Aorta (tissue), 5 donors: Measurements from ENCODE around the gene TCF4. TPM values are rescaled to one million over a fixed set of nuclear protein-coding genes. Genes with fewer than 3 reads are reported as not detected.
A peak's percentile ranks its signal among the peaks of the same experiment; 100 is the strongest.

Experiments
- ATAC-seq: fragments of 200-7000 bp; cut with Tn5 transposase; one replicate; pipeline ENCODE4 v1.9.1; 2022; ENCODE audit warnings: moderate library complexity; ENCODE audit not compliant: low FRiP score
- DNase-seq, 2 donors: peaks; one replicate each; pipeline ENCODE4 v3.0.0-alpha.2; 2020
- H3K27ac ChIP-seq, 2 donors: one replicate each; pipeline ENCODE4 v1.5.1; 2013; ENCODE audit warnings: low read length in 2 of 2, mild to moderate bottlenecking in 2 of 2, moderate library complexity in 2 of 2, control low read depth in 1 of 2, inconsistent platforms in 1 of 2, low read depth in 1 of 2
- H3K27me3 ChIP-seq, 2 donors: one replicate each; pipeline ENCODE4 v1.6.1; 2013; ENCODE audit warnings: control low read depth in 1 of 2, low read length in 1 of 2, mild to moderate bottlenecking in 1 of 2, moderate library complexity in 1 of 2; ENCODE audit not compliant: insufficient read depth in 2 of 2, control insufficient read depth in 1 of 2
- H3K36me3 ChIP-seq, 2 donors: one replicate each; pipeline ENCODE4 v1.6.1; 2013; ENCODE audit warnings: control low read depth in 1 of 2, low read length in 1 of 2, mild to moderate bottlenecking in 1 of 2; ENCODE audit not compliant: insufficient read depth in 2 of 2, control insufficient read depth in 1 of 2
- H3K4me1 ChIP-seq, 2 donors: one replicate each; pipeline ENCODE4 v1.6.1; 2013; ENCODE audit warnings: low read length in 2 of 2, control low read depth in 1 of 2, mild to moderate bottlenecking in 1 of 2, moderate library complexity in 1 of 2; ENCODE audit not compliant: insufficient read depth in 2 of 2, control insufficient read depth in 1 of 2
- H3K4me3 ChIP-seq, 2 donors: one replicate each; pipeline ENCODE4 v1.5.1; 2013; ENCODE audit warnings: low read length in 2 of 2, control low read depth in 1 of 2, mild to moderate bottlenecking in 1 of 2
- H3K9me3 ChIP-seq: one replicate; pipeline ENCODE4 v1.6.1; 2013; ENCODE audit warnings: mild to moderate bottlenecking, low read length; ENCODE audit not compliant: control insufficient read depth
- WGBS, 2 donors: extraction: QIAGEN DNeasy Blood & Tissue Kit; methylation state at CpG; one replicate each; pipeline ENCODE4 v1.1.7; 2013; 5-methylcytosine and 5-hydroxymethylcytosine counted together
- intact Hi-C, 2 donors: fragments of 100-400 bp; cut with DNase I; formaldehyde crosslinking; loops; one replicate each; pipeline versions ENCODE4 v1.14.2 to v1.15.0; 2022
- polyA plus RNA-seq, 2 donors: library from polyadenylated mRNA; stranded (reverse); fragments of 200-250 nt; gene quantifications; one replicate each; pipeline ENCODE4 v1.2.3, GENCODE V29; 2013
- total RNA-seq, 2 donors: library from RNA; stranded (reverse); fragmentation: NEBNext Ultra II Directional; extraction: Animal tissue kit (Norgen Biotek cat#: 25700); gene quantifications; one replicate each; pipeline ENCODE4 v1.2.1, GENCODE V29; 2021
- donor health status: healthy with polysubstance abuse.
- donor health status: Bipolar disorder and iron deficiency.
- donor health status: DM: no; HTN: no; CAD: no.
- donor health status: DM: no; HTN: no; CAD: no.
- donor health status: DM: yes; HTN: yes; CAD: no.

TCF4 gene
- total and polyA plus RNA-seq, 4 donors, result 11.8 to 297 (median 75.0) TPM

DNA sequence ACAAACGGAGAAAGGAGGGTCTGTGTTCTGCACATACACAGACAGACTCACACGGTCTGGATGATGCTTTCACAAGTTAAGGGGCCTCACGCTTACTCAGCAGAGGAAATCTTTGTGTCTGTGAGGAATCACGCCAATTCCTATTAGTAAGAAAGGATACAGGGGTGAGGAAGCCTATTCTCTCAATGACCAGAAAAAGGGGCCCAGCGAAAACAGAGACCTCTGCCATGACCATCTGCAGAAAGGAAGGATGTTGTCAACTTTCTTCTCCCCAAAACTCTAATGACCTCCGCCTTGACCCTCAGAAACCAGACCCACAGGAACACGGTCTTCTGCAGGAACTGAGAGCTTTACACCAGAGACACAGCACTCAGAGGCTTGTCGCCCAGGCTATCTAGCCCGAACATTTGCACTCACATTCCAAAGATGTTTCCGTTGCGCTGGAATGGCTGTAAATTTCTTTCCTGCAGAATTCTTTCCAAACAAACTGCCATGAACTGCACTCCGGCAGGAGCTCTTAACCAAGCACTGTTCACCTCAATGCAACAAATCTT is 186.3 kb downstream of the TCF4 start:
- 2 to 5% methylated on average over 12 of the region's 12 CpGs for WGBS, 2 donors
- Histone ChIP-seq H3K4me1 (peaks cover 0 to 3% of the 10 kb centered on the region in 2 donors), H3K27me3 (no peaks in the 10 kb centered on the region), H3K4me3 (peak overlapping the region; percentile 46 to 89), H3K36me3 (no peaks in the 10 kb centered on the region), H3K9me3 (no peaks in the 10 kb centered on the region), H3K27ac (peak overlapping the region in 1 of 2 donors; percentile 64)
- intact Hi-C loops, result loop anchor here (5.0 kb wide), 4 partner anchors 59 to 186 kb away; partner anchors contain the start of gene TCF4 (in 1 of the 2)
- peak in 1 of 2 donors; percentile 61 for DNase-seq
- ATAC-seq, result peak; percentile 70

DNA sequence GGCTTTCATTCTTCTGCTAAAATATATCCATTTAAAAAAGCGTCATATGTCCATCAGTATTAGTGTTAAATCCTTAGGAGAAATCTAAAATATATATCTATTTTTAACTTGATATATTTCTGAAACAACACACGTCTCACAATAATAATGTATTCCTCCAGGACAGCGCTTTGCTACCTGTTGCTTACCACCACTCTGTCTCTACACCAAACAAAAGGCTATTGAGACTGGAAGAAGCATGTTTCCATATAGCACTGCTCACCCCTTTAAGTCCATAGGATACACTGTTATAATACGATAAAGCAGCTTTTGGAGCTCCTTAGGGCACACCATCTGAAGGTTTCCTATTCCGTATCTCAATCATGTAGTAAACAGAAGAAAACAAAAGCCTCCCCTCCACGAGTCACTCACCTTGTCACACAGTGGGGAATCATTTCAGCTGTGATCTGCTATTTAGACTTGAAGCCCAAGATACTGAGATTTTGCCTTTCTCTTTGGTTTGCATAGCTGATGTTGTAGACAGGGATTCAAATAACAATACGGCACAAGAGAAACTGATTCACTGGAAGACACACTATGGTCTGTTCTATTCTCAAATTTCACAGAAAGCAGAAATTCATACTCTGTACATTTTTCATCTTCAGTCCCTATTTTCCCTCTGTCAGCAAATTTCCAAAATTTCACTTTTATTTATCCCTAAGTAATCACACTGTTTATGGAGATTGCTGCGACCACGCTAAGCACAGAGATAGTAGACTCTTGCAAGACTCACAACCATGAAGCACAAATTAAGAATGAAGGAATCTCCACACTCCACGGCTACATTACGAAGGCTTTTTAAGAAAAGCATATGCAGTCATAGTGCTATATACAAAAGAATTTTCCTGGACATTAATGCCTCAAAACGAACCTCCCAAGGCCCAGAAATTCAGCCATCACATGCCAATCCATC is 187.1 kb downstream of the TCF4 start:
- 20 to 21% methylated on average over 12 of the region's 12 CpGs for WGBS, 2 donors

DNA sequence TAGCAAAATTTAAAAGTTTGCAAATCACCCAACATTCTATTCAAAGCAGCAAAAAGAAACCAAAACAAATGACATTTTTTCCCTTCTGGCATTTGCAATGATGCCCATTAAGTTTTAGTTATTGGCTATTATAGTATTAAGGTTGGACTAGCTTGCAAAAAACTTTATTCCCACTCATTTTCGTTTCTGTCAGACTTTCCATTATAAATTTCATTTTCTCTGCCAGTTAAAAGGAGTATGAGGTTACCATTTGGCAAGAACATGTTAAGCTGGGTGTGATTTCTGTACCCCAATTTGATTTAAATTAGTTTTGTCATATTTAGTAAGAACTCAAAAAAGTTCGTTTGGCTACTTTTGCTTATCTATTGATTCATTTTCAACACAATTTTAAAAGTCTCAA is 187.9 kb downstream of the TCF4 start:
- no peaks in the 10 kb centered on the region for H3K36me3 ChIP-seq
- no peak for DNase-seq
- intact Hi-C loops, result loop anchor here (5.0 kb wide), 4 partner anchors 58 to 187 kb away; partner anchors contain the start of gene TCF4 (in 1 of the 2)
- WGBS, 2 donors, result 13 to 17% methylated on average over 2 of the region's 2 CpGs
- H3K27me3 ChIP-seq, result no peaks in the 10 kb centered on the region
- H3K4me3 ChIP-seq, result peak overlapping the region in 1 of 2 donors; percentile 18
- peaks cover 0 to 3% of the 10 kb centered on the region in 2 donors for H3K4me1 ChIP-seq
- H3K27ac ChIP-seq, result no peak overlapping the region
- no peaks in the 10 kb centered on the region for H3K9me3 ChIP-seq
- ATAC-seq, result no peak

More for the DNA sequence above, 187.1 kb downstream of the TCF4 start:
- DNase-seq, result no peak
- peaks cover 0 to 3% of the 10 kb centered on the region in 2 donors for H3K4me1 ChIP-seq
- H3K36me3 ChIP-seq, result no peaks in the 10 kb centered on the region
- intact Hi-C loops, result loop anchor here (5.0 kb wide), 4 partner anchors 59 to 186 kb away; partner anchors contain the start of gene TCF4 (in 1 of the 2)
- H3K27me3 ChIP-seq, result no peaks in the 10 kb centered on the region
- H3K27ac ChIP-seq, result peak overlapping the region; percentile 64 to 72
- H3K4me3 ChIP-seq, result peak overlapping the region; percentile 46 to 89
- ATAC-seq, result no peak
- H3K9me3 ChIP-seq, result no peaks in the 10 kb centered on the region

DNA sequence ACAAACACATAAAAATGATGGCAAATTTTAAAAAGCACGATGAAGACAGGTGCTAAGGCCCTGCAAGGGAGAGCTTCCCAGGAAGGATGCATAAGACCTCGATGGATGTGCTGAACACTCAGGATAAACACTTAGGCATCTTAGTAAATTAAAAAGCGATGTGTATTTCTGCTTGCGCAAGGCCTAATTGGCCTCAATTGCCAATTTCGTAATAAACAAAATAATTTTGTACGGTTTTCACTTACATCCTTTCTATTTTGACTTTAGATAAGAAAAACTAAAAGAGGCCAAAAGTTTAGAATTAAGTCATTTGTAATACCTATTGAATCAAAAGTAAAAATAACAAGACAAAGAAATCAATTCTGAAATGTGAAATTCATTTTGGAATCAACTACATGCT is 189.1 kb downstream of the TCF4 start:
- Histone ChIP-seq H3K36me3 (no peaks in the 10 kb centered on the region), H3K4me3 (no peak overlapping the region), H3K27ac (no peak overlapping the region), H3K4me1 (peaks cover 3% of the 10 kb centered on the region in 2 donors), H3K27me3 (no peaks in the 10 kb centered on the region), H3K9me3 (no peaks in the 10 kb centered on the region)
- ATAC-seq (no peak), DNase-seq (no peak)
- 57 to 69% methylated on average over 6 of the region's 6 CpGs for WGBS, 2 donors
- intact Hi-C loops, result no loop called here

DNA sequence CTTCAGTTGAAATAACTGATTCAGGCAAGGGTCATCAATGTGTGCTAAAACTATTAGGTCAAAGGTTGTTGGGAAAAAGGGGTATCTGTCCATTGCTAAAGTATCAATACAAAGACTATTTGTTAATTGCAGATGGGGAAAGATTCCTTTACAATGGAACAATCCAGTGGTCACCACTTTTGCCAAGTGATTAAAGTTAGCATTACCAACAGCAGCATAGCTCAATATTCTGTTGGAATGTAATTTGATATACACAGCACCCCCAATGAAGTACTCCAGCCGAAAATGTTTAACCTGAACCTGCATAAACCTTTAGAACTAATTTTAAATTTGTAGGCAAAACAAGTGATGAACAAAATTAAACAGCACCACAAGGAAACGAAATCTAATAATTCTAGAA is 191.0 kb downstream of the TCF4 start:
- no peak overlapping the region for H3K27ac ChIP-seq
- WGBS, 2 donors, result 48 to 85% methylated on average over 2 of the region's 2 CpGs
- H3K4me3 ChIP-seq, result no peak overlapping the region
- H3K9me3 ChIP-seq, result no peaks in the 10 kb centered on the region
- intact Hi-C loops, result no loop called here
- H3K4me1 ChIP-seq, result peaks cover 3% of the 10 kb centered on the region in 2 donors
- H3K36me3 ChIP-seq, result no peaks in the 10 kb centered on the region
- ATAC-seq, result no peak
- no peaks in the 10 kb centered on the region for H3K27me3 ChIP-seq
- no peak for DNase-seq

DNA sequence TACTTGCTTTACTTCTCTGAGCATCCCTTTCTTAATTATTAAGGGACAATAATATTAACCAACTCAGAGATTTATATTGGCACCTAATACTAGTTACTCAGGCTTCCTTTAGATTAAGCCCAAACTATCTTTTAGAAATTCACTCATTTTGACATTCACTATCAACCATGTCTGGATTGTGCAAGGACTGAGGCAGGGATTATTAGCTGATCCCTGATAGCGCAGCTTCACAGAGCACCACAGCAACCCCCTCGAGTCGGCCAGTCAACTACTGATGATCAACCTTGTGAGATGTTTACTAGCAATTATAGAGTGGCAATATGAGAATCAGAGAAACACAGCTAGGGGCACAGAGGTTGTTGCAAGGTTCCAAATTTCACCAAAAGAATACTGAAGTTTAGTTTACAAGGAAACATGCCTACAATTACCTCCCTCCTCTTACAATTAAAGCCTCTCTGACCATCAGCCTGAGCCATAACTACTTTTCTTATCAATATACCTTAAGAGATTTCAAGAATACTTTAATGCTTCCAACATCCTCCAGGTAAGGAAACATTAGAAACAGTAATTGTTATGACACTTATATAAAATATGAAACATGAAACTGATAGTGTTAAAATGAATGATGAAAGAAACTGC is 191.6 kb downstream of the TCF4 start:
- no peak for ATAC-seq
- H3K27ac ChIP-seq, result no peak overlapping the region
- 77 to 82% methylated on average over 3 of the region's 3 CpGs for WGBS, 2 donors

DNA sequence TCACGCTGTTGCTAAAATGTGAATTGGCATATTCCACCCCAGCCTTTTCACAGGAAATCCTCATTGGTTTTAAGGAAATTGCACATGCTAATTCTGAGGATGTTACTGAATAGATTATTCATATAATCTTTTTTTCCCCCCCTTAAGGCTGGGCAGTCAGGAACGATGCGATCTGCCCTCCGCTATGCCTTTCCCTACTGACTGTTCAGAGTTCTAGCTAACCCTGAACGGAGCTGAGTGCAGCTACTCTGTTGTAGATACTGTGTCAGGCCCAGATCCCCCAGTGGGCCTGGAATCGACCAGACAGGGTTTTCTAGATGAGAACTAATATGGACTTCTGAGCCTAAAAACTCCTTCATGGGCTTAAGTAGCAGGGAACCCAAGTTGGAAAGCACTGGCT is 192.2 kb downstream of the TCF4 start:
- 88 to 93% methylated on average over 6 of the region's 6 CpGs for WGBS, 2 donors
- no peaks in the 10 kb centered on the region for H3K9me3 ChIP-seq
- ATAC-seq (no peak), DNase-seq (no peak)
- no peak overlapping the region for H3K27ac ChIP-seq
- no peaks in the 10 kb centered on the region for H3K27me3 ChIP-seq
- H3K4me3 ChIP-seq, result no peak overlapping the region
- H3K36me3 ChIP-seq, result no peaks in the 10 kb centered on the region
- peaks cover 2 to 3% of the 10 kb centered on the region in 2 donors for H3K4me1 ChIP-seq
- intact Hi-C loops, result no loop called here

More for the DNA sequence above, 191.6 kb downstream of the TCF4 start:
- no peak overlapping the region for H3K4me3 ChIP-seq
- no peaks in the 10 kb centered on the region for H3K27me3 ChIP-seq
- no peak for DNase-seq
- H3K36me3 ChIP-seq, result no peaks in the 10 kb centered on the region
- H3K9me3 ChIP-seq, result no peaks in the 10 kb centered on the region
- H3K4me1 ChIP-seq, result peaks cover 3% of the 10 kb centered on the region in 2 donors
- intact Hi-C loops, result no loop called here

DNA sequence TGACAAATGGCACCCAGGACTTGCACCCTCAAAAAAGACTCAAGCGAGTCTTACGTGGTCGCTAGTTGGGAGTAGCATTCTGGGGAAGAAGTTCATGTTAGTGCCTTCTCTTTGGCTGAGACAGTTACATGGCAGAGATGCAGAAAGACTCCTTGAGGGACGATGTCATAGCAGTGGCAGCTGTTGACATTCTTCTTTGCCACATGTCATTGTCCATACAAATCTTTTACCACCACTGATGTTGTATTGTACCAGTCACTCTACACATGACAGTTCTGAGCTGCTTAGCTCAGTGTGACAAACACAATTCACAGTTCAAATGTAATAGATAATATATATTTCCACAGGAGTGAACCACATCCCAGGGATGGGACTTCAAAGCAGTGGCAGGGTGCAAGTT is 197.1 kb downstream of the TCF4 start:
- DNase-seq (no peak), ATAC-seq (no peak)
- H3K27ac ChIP-seq, result no peak overlapping the region
- H3K27me3 ChIP-seq, result no peaks in the 10 kb centered on the region
- intact Hi-C loops, result no loop called here
- no peaks in the 10 kb centered on the region for H3K36me3 ChIP-seq
- no peak overlapping the region for H3K4me3 ChIP-seq
- peaks cover 0 to 3% of the 10 kb centered on the region in 2 donors for H3K4me1 ChIP-seq
- no peaks in the 10 kb centered on the region for H3K9me3 ChIP-seq
- WGBS, 2 donors, result 94% methylated on average over 4 of the region's 4 CpGs
